Left ventricle myocardium inferior (tissue), 1 donor: ENCODE data around the gene GRPEL1. TPM values are rescaled to one million over a fixed set of nuclear protein-coding genes. Genes with fewer than 3 reads are reported as not detected.
A peak's percentile ranks its signal among the peaks of the same experiment; 100 is the strongest.

Source experiments
- DNase-seq: peaks from one replicate; pipeline ENCODE4 v3.0.0-alpha.2; 2020
- H3K27ac ChIP-seq: fragments of 200-600 bp; replicated peaks from 2 replicates; pipeline ENCODE4 v1.8.0; 2021
- H3K27me3 ChIP-seq: fragments of 200-600 bp; 2 replicates; pipeline ENCODE4 v1.8.0; 2021; ENCODE audit warnings: low read depth
- H3K36me3 ChIP-seq: fragments of 200-600 bp; 2 replicates; pipeline ENCODE4 v1.8.0; 2021
- H3K4me1 ChIP-seq: fragments of 200-600 bp; 2 replicates; pipeline ENCODE4 v1.8.0; 2021
- H3K4me3 ChIP-seq: fragments of 200-600 bp; 2 replicates; pipeline ENCODE4 v1.8.0; 2021; ENCODE audit warnings: mild to moderate bottlenecking, moderate library complexity
- H3K9me3 ChIP-seq: fragments of 200-600 bp; replicated peaks from 2 replicates; pipeline ENCODE4 v1.8.0; 2021
- intact Hi-C: fragments of 100-400 bp; cut with micrococcal nuclease; formaldehyde crosslinking; loops from one replicate; pipeline ENCODE4 v1.11.0; 2022
- total RNA-seq: library from RNA; stranded (reverse); fragmentation: NEBNext Ultra II Directional; extraction: Animal tissue kit (Norgen Biotek cat#: 25700); gene quantifications from one replicate; pipeline ENCODE4 v1.2.1, GENCODE V29; 2021
- TF ChIP-seq, protein P1 (sequence below): fragments of 200-600 bp; IDR thresholded peaks from 2 replicates; pipeline ENCODE4 v1.8.0; 2021; ENCODE audit warnings: antibody characterized with exemption, mild to moderate bottlenecking, borderline replicate concordance
- donor health status: DM: no; HTN: yes; CAD: no; lungs with severe emphysema.

Gene GRPEL1
- total RNA-seq, 1 donor from 2014 or later: 58.2 TPM

DNA sequence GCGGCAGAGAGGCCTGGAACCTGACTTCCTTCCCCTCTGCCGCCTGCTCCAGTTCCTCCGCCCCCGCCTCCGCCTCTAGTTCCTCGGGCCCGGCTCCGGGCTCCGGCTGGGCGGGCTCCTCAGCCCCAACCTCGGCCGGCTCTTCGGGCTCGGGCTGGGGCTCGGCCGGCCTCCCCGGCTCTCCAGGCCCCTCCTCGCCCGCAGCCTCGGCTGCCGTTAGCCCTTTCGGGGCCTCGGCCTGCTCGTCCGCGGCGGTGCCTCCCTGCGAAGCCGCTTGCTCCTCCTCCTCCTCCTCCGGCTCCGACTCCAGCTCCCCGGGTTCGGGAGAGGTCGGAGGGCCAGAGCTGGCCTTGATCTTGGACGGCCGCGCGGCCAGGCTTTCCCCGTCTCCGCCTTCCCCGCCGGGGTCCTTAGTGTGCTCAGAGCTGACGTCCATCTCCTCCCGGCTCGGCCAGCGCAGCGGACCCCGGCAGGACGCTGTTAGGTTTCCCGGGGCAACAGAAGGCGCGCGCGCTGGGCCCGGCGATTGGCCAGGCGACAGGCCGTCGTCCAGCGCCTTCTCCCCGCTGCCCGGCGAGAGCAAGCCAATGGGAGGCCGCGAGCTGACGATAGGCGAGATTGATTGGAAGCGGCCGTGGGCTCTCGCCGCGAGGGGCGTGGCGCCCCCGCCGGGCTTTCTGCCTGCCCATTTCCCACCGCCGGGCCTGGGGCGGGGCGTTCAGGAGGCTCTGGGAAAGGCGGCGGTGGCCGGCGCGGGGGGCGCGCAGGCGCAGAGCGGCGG is 25.2 kb downstream of the GRPEL1 start:
- Histone ChIP-seq H3K4me3 (peak overlapping the region; percentile 81), H3K27me3 (no peaks in the 10 kb centered on the region), H3K36me3 (no peaks in the 10 kb centered on the region), H3K27ac (peak overlapping the region; percentile 81), H3K9me3 (no peaks in the 10 kb centered on the region), H3K4me1 (peaks cover 63% of the 10 kb centered on the region)
- TF ChIP-seq, protein P1, sequence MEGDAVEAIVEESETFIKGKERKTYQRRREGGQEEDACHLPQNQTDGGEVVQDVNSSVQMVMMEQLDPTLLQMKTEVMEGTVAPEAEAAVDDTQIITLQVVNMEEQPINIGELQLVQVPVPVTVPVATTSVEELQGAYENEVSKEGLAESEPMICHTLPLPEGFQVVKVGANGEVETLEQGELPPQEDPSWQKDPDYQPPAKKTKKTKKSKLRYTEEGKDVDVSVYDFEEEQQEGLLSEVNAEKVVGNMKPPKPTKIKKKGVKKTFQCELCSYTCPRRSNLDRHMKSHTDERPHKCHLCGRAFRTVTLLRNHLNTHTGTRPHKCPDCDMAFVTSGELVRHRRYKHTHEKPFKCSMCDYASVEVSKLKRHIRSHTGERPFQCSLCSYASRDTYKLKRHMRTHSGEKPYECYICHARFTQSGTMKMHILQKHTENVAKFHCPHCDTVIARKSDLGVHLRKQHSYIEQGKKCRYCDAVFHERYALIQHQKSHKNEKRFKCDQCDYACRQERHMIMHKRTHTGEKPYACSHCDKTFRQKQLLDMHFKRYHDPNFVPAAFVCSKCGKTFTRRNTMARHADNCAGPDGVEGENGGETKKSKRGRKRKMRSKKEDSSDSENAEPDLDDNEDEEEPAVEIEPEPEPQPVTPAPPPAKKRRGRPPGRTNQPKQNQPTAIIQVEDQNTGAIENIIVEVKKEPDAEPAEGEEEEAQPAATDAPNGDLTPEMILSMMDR: peak; percentile 60
- intact Hi-C loops: no loop called here
- DNase-seq: peak; percentile 97

- peak overlapping the region; percentile 81 for H3K4me3 ChIP-seq
- TF ChIP-seq, protein P1: no peak
- H3K27me3 ChIP-seq: no peaks in the 10 kb centered on the region
- intact Hi-C loops: no loop called here
- H3K9me3 ChIP-seq: no peaks in the 10 kb centered on the region
- no peak for DNase-seq
- H3K4me1 ChIP-seq: peaks cover 56% of the 10 kb centered on the region
- no peaks in the 10 kb centered on the region for H3K36me3 ChIP-seq
- H3K27ac ChIP-seq: peak overlapping the region; percentile 81
Measured at GRCh38 chr4:7041801-7042502, 25.9 kb downstream of the GRPEL1 start.

DNA sequence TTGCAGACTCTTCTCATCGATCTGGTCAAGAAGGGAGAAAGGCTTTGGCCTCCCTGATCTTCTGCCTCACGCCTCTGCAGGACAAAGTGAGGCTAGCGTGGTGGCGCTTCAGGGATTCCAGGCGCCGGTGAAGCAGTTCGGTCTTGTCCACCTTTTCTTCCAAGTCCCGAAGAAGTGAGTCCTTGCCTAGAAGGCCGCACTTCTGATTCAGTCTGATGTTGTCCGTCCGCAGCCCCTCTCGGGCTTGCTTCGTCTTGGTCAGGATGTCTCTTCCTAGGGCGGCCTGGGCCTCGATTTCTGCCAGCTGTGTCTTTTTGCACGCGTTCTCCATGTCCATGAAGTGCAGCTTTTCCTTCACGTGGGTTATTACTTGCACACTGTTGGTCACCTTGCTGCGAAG is 26.6 kb downstream of the GRPEL1 start:
- DNase-seq: no peak
- Histone ChIP-seq H3K27ac (no peak overlapping the region), H3K4me3 (no peak overlapping the region), H3K36me3 (no peaks in the 10 kb centered on the region), H3K9me3 (no peaks in the 10 kb centered on the region), H3K27me3 (no peaks in the 10 kb centered on the region), H3K4me1 (peaks cover 49% of the 10 kb centered on the region)
- TF ChIP-seq, protein P1: no peak
- intact Hi-C loops: no loop called here

DNA sequence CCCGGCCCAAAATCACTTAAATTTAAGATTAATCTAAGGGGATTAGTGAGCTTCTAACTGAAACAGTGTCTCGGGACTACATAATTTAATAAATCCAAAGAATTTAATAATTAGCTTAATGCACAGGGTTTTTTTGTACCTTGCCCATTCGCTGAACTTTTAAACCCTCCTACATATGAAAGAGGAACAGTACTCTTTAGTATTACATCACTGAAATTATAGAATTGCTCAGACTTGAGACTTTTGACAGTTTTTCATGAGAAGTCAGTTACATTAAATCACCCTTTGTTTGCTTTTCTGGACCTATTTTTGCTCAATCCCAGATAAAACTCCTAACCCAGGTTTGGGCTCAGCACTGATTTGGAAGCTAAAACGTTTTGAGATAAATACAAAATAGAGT is 27.1 kb downstream of the GRPEL1 start:
- Histone ChIP-seq H3K9me3 (no peaks in the 10 kb centered on the region), H3K27me3 (no peaks in the 10 kb centered on the region), H3K4me1 (peaks cover 44% of the 10 kb centered on the region), H3K4me3 (no peak overlapping the region), H3K36me3 (no peaks in the 10 kb centered on the region), H3K27ac (no peak overlapping the region)
- TF ChIP-seq, protein P1: no peak
- DNase-seq: no peak
- intact Hi-C loops: no loop called here

DNA sequence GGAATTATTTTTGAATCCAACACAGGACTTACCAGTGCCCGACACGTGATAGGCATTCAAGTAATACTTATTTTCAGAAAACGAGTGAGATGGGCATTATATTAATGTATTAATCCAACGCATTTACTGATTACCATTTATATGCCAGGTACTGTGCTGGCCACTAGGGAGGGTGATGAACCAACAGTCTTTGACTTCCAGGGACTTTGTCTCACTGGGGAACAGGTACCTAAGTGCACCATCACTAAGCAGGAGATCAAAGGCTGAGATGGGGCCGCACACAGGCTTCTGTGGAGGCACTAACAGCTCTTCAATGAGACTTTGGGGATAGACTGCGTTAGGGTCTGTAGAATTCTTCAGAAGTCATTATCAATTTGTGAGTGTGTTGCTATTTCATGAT is 30.4 kb downstream of the GRPEL1 start:
- Histone ChIP-seq H3K9me3 (no peaks in the 10 kb centered on the region), H3K4me1 (peaks cover 17% of the 10 kb centered on the region), H3K36me3 (peaks cover 5% of the 10 kb centered on the region), H3K4me3 (no peak overlapping the region), H3K27ac (no peak overlapping the region), H3K27me3 (no peaks in the 10 kb centered on the region)
- TF ChIP-seq, protein P1: no peak
- no peak for DNase-seq
- intact Hi-C loops: no loop called here
